Ishikawa (cell line): ENCODE results near the gene TKTL1.

ENCODE experiments used
- CEBPB ChIP-seq: IDR thresholded peaks from 2 replicates; pipeline ENCODE4 v1.6.1; 2012
- CREB1 ChIP-seq: IDR thresholded peaks from 2 replicates; pipeline ENCODE4 v1.6.1; 2012; ENCODE audit warnings: low read depth
- EGR1 ChIP-seq: IDR thresholded peaks from 2 replicates; pipeline ENCODE4 v1.6.1; 2012
- EP300 ChIP-seq: IDR thresholded peaks from 2 replicates; pipeline ENCODE4 v1.6.1; 2012; ENCODE audit warnings: borderline replicate concordance
- FOXM1 ChIP-seq: IDR thresholded peaks from 2 replicates; pipeline ENCODE4 v1.6.1; 2012; ENCODE audit warnings: low read depth, borderline replicate concordance
- NFIC ChIP-seq: IDR thresholded peaks from 2 replicates; pipeline ENCODE4 v1.6.1; 2012
- RAD21 ChIP-seq: IDR thresholded peaks from 2 replicates; pipeline ENCODE4 v1.6.1; 2012; ENCODE audit warnings: low read depth
- TAF1 ChIP-seq: IDR thresholded peaks from 2 replicates; pipeline ENCODE4 v1.6.1; 2012; ENCODE audit warnings: low read depth, mild to moderate bottlenecking
- TCF12 ChIP-seq: IDR thresholded peaks from 2 replicates; pipeline ENCODE4 v1.6.1; 2012; ENCODE audit warnings: low read depth
- TEAD4 ChIP-seq: IDR thresholded peaks from 2 replicates; pipeline ENCODE4 v1.6.1; 2012
- YY1 ChIP-seq: IDR thresholded peaks from 2 replicates; pipeline ENCODE4 v1.6.1; 2012; ENCODE audit warnings: low read depth
- ZBTB7A ChIP-seq: IDR thresholded peaks from 2 replicates; pipeline ENCODE4 v1.6.1; 2012; ENCODE audit warnings: low read depth
- TF ChIP-seq, protein P1 (sequence below): IDR thresholded peaks from 2 replicates; pipeline ENCODE4 v1.6.1; 2012; ENCODE audit warnings: low read depth, mild to moderate bottlenecking
- TF ChIP-seq, protein P2 (sequence below): IDR thresholded peaks from 2 replicates; pipeline ENCODE4 v1.6.1; 2012
- TF ChIP-seq, protein P3 (sequence below): IDR thresholded peaks from 2 replicates; pipeline ENCODE4 v1.6.1; 2012

The TKTL1 gene

GRCh38 chrX:154329294-154329693, 33.7 kb downstream of the TKTL1 start:
- TF ChIP-seq RAD21 (no peak), TCF12 (no peak), CEBPB (no peak), YY1 (no peak), EGR1 (no peak), TAF1 (no peak), FOXM1 (no peak), ZBTB7A (no peak), CREB1 (no peak), NFIC (no peak)
- TF ChIP-seq, protein P1, sequence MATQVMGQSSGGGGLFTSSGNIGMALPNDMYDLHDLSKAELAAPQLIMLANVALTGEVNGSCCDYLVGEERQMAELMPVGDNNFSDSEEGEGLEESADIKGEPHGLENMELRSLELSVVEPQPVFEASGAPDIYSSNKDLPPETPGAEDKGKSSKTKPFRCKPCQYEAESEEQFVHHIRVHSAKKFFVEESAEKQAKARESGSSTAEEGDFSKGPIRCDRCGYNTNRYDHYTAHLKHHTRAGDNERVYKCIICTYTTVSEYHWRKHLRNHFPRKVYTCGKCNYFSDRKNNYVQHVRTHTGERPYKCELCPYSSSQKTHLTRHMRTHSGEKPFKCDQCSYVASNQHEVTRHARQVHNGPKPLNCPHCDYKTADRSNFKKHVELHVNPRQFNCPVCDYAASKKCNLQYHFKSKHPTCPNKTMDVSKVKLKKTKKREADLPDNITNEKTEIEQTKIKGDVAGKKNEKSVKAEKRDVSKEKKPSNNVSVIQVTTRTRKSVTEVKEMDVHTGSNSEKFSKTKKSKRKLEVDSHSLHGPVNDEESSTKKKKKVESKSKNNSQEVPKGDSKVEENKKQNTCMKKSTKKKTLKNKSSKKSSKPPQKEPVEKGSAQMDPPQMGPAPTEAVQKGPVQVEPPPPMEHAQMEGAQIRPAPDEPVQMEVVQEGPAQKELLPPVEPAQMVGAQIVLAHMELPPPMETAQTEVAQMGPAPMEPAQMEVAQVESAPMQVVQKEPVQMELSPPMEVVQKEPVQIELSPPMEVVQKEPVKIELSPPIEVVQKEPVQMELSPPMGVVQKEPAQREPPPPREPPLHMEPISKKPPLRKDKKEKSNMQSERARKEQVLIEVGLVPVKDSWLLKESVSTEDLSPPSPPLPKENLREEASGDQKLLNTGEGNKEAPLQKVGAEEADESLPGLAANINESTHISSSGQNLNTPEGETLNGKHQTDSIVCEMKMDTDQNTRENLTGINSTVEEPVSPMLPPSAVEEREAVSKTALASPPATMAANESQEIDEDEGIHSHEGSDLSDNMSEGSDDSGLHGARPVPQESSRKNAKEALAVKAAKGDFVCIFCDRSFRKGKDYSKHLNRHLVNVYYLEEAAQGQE, result no peak
- TF ChIP-seq, protein P2, sequence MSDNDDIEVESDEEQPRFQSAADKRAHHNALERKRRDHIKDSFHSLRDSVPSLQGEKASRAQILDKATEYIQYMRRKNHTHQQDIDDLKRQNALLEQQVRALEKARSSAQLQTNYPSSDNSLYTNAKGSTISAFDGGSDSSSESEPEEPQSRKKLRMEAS, result no peak

GRCh38 chrX:154332561-154332960, 37.0 kb downstream of the TKTL1 start:
- TF ChIP-seq TCF12 (no peak), ZBTB7A (no peak), CREB1 (no peak), NFIC (no peak), YY1 (no peak), CEBPB (no peak), EGR1 (no peak), TEAD4 (no peak), FOXM1 (no peak), EP300 (no peak), TAF1 (no peak)
- TF ChIP-seq, protein P3, sequence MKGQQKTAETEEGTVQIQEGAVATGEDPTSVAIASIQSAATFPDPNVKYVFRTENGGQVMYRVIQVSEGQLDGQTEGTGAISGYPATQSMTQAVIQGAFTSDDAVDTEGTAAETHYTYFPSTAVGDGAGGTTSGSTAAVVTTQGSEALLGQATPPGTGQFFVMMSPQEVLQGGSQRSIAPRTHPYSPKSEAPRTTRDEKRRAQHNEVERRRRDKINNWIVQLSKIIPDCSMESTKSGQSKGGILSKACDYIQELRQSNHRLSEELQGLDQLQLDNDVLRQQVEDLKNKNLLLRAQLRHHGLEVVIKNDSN, result no peak
- TF ChIP-seq, protein P2, result no peak
- TF ChIP-seq, protein P1, result no peak

- TF ChIP-seq, protein P2, result no peak
- TF ChIP-seq YY1 (no peak), NFIC (no peak), EGR1 (no peak), FOXM1 (no peak), TEAD4 (no peak), TCF12 (no peak), EP300 (no peak), RAD21 (no peak), TAF1 (no peak), CREB1 (no peak), ZBTB7A (no peak), CEBPB (no peak)
- TF ChIP-seq, protein P1, result no peak
- TF ChIP-seq, protein P3, result no peak
Observed at GRCh38 chrX:154333116-154333515, 37.5 kb downstream of the TKTL1 start.

DNA sequence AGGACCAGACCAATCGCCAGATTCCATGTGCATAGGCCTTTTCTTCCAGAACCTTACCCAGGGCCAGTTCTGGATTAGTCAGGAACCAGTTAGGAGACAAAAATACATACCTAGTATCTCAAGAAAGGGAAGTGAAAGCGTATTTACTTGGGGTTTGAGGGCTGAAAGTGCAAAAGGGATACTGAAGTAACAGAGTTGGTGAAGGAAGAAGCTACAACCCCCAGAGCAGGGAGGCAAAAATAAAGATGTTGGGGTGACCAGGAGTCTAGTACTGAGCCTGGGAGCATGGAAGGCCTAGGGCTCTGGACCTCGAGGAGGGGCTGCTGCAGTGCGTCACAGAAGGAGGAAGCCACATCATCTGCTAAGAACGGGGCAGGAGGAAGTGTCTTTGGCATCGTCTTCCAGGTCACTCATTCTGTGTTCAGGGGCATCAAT, 38.3 kb downstream of the TKTL1 start:
- no peak for TF ChIP-seq RAD21
- no peak for TF ChIP-seq NFIC

GRCh38 chrX:154334496-154334895, 38.9 kb downstream of the TKTL1 start:
- TF ChIP-seq TEAD4 (no peak), CREB1 (no peak), YY1 (no peak), TCF12 (no peak), EP300 (no peak), ZBTB7A (no peak), FOXM1 (no peak), EGR1 (no peak), RAD21 (no peak), CEBPB (no peak), NFIC (no peak), TAF1 (no peak)
- TF ChIP-seq, protein P2, result no peak
- TF ChIP-seq, protein P1, result no peak
- TF ChIP-seq, protein P3, result no peak
